ENCODE results near the gene ZNF398. TPM values are rescaled to one million over a fixed set of nuclear protein-coding genes. Genes with fewer than 3 reads are reported as not detected.

Gene ZNF398
- total and polyA plus RNA-seq, 2 of the 13 experiments (the other 11 are each of a cell fraction or from before 2014, with no cell fraction given): 3.0 to 8.9 TPM

GRCh38 chr7:149147072-149147751, at the start of gene ZNF398 (continued):
- no peak for TF ChIP-seq ZNF362 (CRISPR knock-in tag; IDR thresholded peaks at IDR 0.05; ENCODE audit: borderline replicate concordance)
- TF ChIP-seq ZNF160 (CRISPR knock-in tag; IDR thresholded peaks at IDR 0.05): no peak
- TF ChIP-seq THAP8 (CRISPR knock-in tag; IDR thresholded peaks at IDR 0.05; ENCODE audit: borderline replicate concordance): no peak
- no peak for TF ChIP-seq KDM6A (CRISPR knock-in tag; IDR thresholded peaks at IDR 0.05; ENCODE audit: low read depth)
- TF ChIP-seq ZNF615 (CRISPR knock-in tag; IDR thresholded peaks at IDR 0.05; ENCODE audit: borderline replicate concordance): no peak
- peak; percentile 86 for TF ChIP-seq ZNF563 (CRISPR knock-in tag; IDR thresholded peaks at IDR 0.05)
- TF ChIP-seq IKZF4 (CRISPR knock-in tag; IDR thresholded peaks at IDR 0.05; ENCODE audit: borderline replicate concordance, low read depth, not compliant biosample characterization): peak; percentile 67
- 0 out of 2 replicates have a peak, but pooled peaks have one; percentile 12 for TF ChIP-seq SRY (CRISPR knock-in tag; IDR thresholded peaks at IDR 0.05)
- no peak for TF ChIP-seq ZNF572 (CRISPR knock-in tag; IDR thresholded peaks at IDR 0.05)
- TF ChIP-seq HNF4A (CRISPR knock-in tag; IDR thresholded peaks at IDR 0.05): no peak
- TF ChIP-seq HDAC1 (CRISPR knock-in tag; IDR thresholded peaks at IDR 0.05): no peak; the same call in 1 of the 2 replicates
- no peak; the same call in 1 of the 2 replicates for TF ChIP-seq ZHX2 (IDR thresholded peaks at IDR 0.05; ENCODE audit: low read depth)
- TF ChIP-seq ZHX2 (CRISPR knock-in tag; IDR thresholded peaks at IDR 0.05; ENCODE audit: borderline replicate concordance): peak; percentile 27; the same call in 1 of the 2 replicates
- TF ChIP-seq ZNF746 (CRISPR knock-in tag; IDR thresholded peaks at IDR 0.05): no peak
- TF ChIP-seq HBP1 (CRISPR knock-in tag; IDR thresholded peaks at IDR 0.05; ENCODE audit: low read depth): no peak; the same call in 1 of the 2 replicates
- 0 out of 2 replicates have a peak, but pooled peaks have one; percentile 46 for TF ChIP-seq ZNF616 (CRISPR knock-in tag; IDR thresholded peaks at IDR 0.05; ENCODE audit: low read depth)
- TF ChIP-seq PAX8 (CRISPR knock-in tag; IDR thresholded peaks at IDR 0.05; ENCODE audit: borderline replicate concordance): no peak
- TF ChIP-seq ZNF3 (CRISPR knock-in tag; IDR thresholded peaks at IDR 0.05): no peak
- TF ChIP-seq ZNF580 (CRISPR knock-in tag; IDR thresholded peaks at IDR 0.05; ENCODE audit: borderline replicate concordance, low read depth): no peak
- no peak; the same call in 1 of the 2 replicates for TF ChIP-seq ZNF446 (CRISPR knock-in tag; IDR thresholded peaks at IDR 0.05)
- 0 out of 2 replicates have a peak, but pooled peaks have one; percentile 19 for TF ChIP-seq ZNF772 (CRISPR knock-in tag; IDR thresholded peaks at IDR 0.05)
